HG02870 (cell line): Measurements from ENCODE around the gene SLC1A4.
A peak's percentile ranks its signal among the peaks of the same experiment; 100 is the strongest.

Source experiments
- ATAC-seq: cut with Tn5 transposase; IDR thresholded peaks from one replicate; pipeline ENCODE4 v1.9.1; 2021; ENCODE audit warnings: mild to moderate bottlenecking, moderate library complexity; ENCODE audit not compliant: unreplicated experiment

Gene SLC1A4

DNA sequence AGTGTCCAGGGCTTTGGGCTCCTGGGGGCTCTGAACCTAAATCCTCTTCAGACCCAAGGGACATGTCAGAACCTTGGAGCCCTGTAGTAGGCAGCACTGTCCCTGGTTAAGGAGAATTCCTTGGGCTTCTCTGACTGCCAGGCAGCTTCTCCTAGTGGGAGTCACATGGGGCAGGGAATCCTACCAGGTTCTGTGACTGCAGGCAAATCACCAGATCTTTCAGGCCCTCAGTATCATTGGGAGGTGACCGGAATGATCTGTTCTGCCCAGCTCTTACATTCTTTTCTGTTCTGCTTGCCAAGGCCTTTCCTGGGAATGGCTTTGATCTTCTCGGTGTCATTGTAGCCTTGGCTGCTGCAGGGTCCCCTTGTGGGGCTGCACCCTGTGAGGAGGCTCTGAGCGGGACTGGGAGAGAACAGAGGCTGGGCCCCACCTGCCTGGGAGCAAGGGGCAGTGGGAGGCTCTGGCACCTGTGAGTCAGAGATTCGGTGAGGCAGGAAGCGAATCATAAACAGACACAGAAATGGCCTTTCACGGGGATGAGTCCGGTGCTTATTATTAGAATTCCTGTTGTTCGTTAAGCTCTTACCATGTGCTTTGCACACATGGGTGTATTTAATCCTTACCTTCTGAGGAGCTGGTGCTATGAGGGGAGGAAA, 81.1 kb downstream of the SLC1A4 start:
- no peak for ATAC-seq

DNA sequence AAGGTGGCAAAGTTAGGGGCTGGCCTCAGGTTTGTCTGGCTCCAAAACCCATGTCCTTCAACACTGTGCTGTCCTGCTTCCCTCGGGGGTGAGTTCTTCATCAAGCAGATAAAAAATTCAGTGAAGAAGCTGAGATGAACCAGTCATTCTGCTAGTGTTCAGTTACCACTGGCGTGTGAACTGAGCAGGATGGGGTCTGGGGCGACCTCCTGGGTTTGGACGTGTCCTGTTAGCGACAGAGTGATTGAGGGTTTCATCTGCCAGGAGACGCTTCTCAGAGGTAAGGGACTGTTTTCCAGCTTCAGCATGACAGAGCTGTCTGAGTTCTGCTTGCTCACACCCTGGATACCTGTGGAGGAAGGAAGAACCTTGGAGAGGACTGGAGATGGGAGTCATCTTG, 81.7 kb downstream of the SLC1A4 start:
- no peak for ATAC-seq

DNA sequence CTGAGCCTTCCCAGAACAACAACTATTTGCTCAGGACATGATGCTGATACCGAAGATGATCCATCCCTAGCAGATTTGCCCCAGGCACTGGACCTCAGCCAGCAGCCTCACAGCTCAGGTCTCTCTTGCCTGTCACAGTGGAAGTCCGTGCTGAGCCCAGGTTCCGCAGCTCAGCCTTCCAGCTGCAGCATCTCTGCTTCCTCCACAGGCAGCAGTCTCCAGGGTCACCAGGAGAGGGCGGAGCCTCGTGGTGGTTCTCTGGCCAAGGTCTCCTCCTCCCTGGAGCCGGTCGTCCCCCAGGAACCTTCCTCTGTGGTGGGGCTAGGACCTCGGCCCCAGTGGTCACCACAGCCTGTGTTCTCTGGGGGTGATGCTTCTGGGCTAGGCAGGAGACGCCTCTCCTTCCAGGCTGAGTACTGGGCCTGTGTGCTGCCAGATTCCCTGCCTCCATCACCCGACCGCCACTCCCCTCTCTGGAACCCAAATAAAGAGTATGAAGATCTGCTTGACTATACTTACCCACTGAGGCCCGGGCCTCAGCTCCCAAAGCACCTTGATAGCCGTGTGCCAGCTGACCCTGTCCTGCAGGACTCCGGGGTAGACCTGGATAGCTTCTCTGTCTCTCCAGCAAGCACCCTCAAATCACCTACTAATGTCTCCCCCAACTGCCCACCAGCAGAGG, 82.4 kb downstream of the SLC1A4 start:
- no peak for ATAC-seq

DNA sequence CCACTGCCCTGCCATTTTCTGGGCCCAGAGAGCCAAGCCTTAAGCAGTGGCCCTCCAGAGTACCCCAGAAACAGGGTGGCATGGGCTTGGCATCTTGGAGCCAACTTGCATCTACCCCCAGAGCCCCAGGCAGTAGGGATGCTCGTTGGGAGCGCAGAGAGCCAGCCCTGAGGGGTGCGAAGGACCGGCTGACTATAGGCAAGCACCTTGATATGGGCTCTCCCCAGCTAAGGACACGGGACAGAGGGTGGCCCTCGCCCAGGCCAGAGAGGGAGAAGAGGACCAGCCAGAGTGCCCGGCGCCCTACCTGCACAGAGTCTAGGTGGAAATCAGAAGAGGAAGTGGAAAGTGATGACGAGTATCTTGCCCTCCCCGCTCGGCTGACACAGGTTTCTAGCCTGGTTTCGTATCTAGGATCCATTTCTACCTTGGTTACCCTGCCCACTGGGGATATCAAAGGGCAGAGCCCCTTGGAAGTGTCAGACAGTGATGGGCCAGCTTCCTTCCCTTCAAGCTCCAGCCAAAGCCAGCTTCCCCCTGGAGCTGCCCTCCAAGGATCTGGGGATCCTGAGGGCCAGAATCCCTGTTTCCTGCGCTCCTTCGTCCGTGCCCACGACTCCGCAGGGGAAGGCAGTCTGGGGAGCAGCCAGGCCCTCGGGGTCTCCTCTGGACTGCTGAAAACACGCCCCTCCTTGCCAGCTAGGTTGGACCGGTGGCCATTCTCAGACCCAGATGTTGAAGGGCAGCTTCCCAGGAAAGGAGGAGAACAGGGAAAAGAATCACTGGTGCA, 83.2 kb downstream of the SLC1A4 start:
- peak; percentile 63 for ATAC-seq
